Smooth muscle cell of the brain vasculature (primary cell): ENCODE results near the gene TIGD3.

Experiments used
- DNase-seq: peaks from one replicate; pipeline ENCODE4 v3.0.0-alpha.2; 2012; ENCODE audit warnings: low read depth, low spot score

TIGD3 gene

GRCh38 chr11:65404638-65405339 lies 50.2 kb downstream of the TIGD3 start:
- no peak for DNase-seq
